Uterus (tissue), 2 donors: ENCODE measurements around the gene NDUFB10.

Source experiments
- POLR2A ChIP-seq, 2 donors: fragments of 450-650 bp; IDR thresholded peaks; one replicate each; pipeline ENCODE4 v1.6.1; 2016; ENCODE audit warnings: antibody characterized with exemption in 2 of 2, mild to moderate bottlenecking in 1 of 2, moderate library complexity in 1 of 2
- TF ChIP-seq, protein P1 (sequence below), 4 experiments: fragments of 200-600 bp in 2 of 4; fragments of 450-650 bp in 2 of 4; sonication (generic) in 2 of 4; IDR thresholded peaks; one replicate each; pipeline ENCODE4 v1.5.1; 2016 to 2019; ENCODE audit warnings: antibody characterized with exemption in 4 of 4, mild to moderate bottlenecking in 2 of 4, moderate library complexity in 1 of 4

DNA sequence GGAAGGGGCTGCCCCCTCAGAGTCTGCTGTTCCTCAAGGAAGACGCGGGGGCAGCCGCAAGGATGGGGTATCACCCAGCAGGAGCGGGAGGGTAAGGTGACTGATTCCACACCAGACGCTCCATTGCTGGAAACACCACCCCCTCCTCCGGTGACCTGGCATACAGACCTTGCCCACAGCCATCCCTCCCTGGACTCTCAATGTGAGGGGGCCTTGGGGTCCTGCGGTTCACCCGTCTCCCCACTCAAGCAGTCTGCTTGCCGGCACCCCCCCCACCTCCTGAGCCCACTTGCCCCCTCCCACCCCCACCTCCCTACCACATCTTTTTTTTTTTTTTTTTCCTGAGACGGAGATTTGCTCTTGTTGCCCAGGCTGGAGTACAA, 29.0 kb upstream of the NDUFB10 start:
- TF ChIP-seq, protein P1, sequence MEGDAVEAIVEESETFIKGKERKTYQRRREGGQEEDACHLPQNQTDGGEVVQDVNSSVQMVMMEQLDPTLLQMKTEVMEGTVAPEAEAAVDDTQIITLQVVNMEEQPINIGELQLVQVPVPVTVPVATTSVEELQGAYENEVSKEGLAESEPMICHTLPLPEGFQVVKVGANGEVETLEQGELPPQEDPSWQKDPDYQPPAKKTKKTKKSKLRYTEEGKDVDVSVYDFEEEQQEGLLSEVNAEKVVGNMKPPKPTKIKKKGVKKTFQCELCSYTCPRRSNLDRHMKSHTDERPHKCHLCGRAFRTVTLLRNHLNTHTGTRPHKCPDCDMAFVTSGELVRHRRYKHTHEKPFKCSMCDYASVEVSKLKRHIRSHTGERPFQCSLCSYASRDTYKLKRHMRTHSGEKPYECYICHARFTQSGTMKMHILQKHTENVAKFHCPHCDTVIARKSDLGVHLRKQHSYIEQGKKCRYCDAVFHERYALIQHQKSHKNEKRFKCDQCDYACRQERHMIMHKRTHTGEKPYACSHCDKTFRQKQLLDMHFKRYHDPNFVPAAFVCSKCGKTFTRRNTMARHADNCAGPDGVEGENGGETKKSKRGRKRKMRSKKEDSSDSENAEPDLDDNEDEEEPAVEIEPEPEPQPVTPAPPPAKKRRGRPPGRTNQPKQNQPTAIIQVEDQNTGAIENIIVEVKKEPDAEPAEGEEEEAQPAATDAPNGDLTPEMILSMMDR (IDR thresholded peaks at IDR 0.05): no peak
- no peak for TF ChIP-seq POLR2A (IDR thresholded peaks at IDR 0.05)
